ENCODE data around the gene ZNF891.

- TF ChIP-seq SIN3A (IDR thresholded peaks at IDR 0.05; ENCODE audit: borderline replicate concordance, insufficient read depth, low read depth, low read length) (no peak), CTCF (IDR thresholded peaks at IDR 0.05) (no peak), REST (IDR thresholded peaks at IDR 0.05; ENCODE audit: insufficient read depth in 1 of 2, low read depth in 2 of 2, low read length in 1 of 2) (no peak), POLR2AphosphoS5 (IDR thresholded peaks at IDR 0.05; ENCODE audit: low read depth, low read length) (no peak), TCF7L2 (IDR thresholded peaks at IDR 0.05; ENCODE audit: low read depth, low read length) (no peak)
Observed at GRCh38 chr12:133135747-133136146, 5.7 kb upstream of the ZNF891 start.

All from Panc1 (cell line).